ENCODE measurements around the gene RPL41. TPM values are rescaled to one million over a fixed set of nuclear protein-coding genes. Genes with fewer than 3 reads are reported as not detected.

RPL41 gene
- total and polyA plus RNA-seq, 9 of the 15 experiments (the other 6 are each of a cell fraction or from before 2014, with no cell fraction given) = 3,403 to 11,276 (median 5,604) TPM

GRCh38 chr12:56146492-56147460, 30.3 kb downstream of the RPL41 start:
- peak overlapping the region; percentile 31; the same call in 1 of the 3 replicates for H3K27ac ChIP-seq (ENCODE audit: extremely low read depth, low read depth, low read length)
- 57% methylated on average over 12 of the region's 13 CpGs for WGBS (ENCODE audit: insufficient coverage, low coverage, missing lambda C conversion rate)
- H3K9me1 ChIP-seq (ENCODE audit: control insufficient read depth, insufficient read depth, low read length) = no peaks in the 10 kb centered on the region
- H3K4me1 ChIP-seq (replicated peaks in 1 of 2; ENCODE audit: control insufficient read depth in 2 of 2, insufficient read depth in 2 of 2, low read length in 2 of 2) = peaks cover 9 to 10% of the 10 kb centered on the region in 2 experiments; a peak in 3 of 5 replicates
- ATAC-seq = peak; percentile 58
- H3K9ac ChIP-seq (ENCODE audit: insufficient read depth in 1 of 2, low read depth in 2 of 2, low read length in 2 of 2) = no peak overlapping the region
- 0 out of 2 replicates have a peak, but pooled peaks cover 3% of the 10 kb centered on the region for H4K20me1 ChIP-seq (replicated peaks; ENCODE audit: control insufficient read depth, insufficient read depth, low read length)
- H2AFZ ChIP-seq (ENCODE audit: low read depth, low read length) = no peak overlapping the region
- ChIA-PET POLR2A (interaction anchor here (0.9 kb wide), 1 partner anchor 9 kb away, joined by 3 read pairs; no protein-coding TSS in a partner anchor), CTCF (ENCODE audit: low intra/inter-chr PET ratio) (no interaction called here)
- in situ Hi-C loops (cut with MboI) (no loop called here), intact Hi-C loops (cut with micrococcal nuclease) (no loop called here)
- H3K27me3 ChIP-seq (ENCODE audit: control insufficient read depth in 2 of 2, insufficient read depth in 2 of 2, low read length in 2 of 2) = no peaks in the 10 kb centered on the region
- H3K4me3 ChIP-seq = no peak overlapping the region
- H3K4me2 ChIP-seq (ENCODE audit: insufficient read depth, low read length) = no peak overlapping the region
- BruUV-seq (replicated peaks) = no TSS peak
- DNase-seq (ENCODE audit: extremely low read depth in 1 of 4, low spot score in 3 of 4) = no peak
- peaks cover 7% of the 10 kb centered on the region for H3K79me2 ChIP-seq (ENCODE audit: control insufficient read depth, insufficient read depth, low read length)
- H3K9me3 ChIP-seq (replicated peaks; ENCODE audit: control insufficient read depth, insufficient read depth, low read depth, low read length) = no peaks in the 10 kb centered on the region
- peak; percentile 62 for FAIRE-seq
- H3K36me3 ChIP-seq (ENCODE audit: control insufficient read depth, insufficient read depth, low read length) = peaks cover 47% of the 10 kb centered on the region
- TF ChIP-seq POLR2A (conservative IDR thresholded peaks at IDR 0.05) (peak; percentile 68; the same call in 1 of the 2 replicates), NBN (IDR thresholded peaks at IDR 0.05; ENCODE audit: low read depth) (no peak), POLR2H (tag; IDR thresholded peaks at IDR 0.05; ENCODE audit: low read depth) (peak; percentile 81), MYNN (IDR thresholded peaks at IDR 0.05) (0 out of 2 replicates have a peak, but pooled peaks have one; percentile 11), MYNN (CRISPR knock-in tag; IDR thresholded peaks at IDR 0.05) (no peak), PML (IDR thresholded peaks at IDR 0.05; ENCODE audit: low read length) (0 out of 2 replicates have a peak, but pooled peaks have one; percentile 10), SUPT5H (IDR thresholded peaks at IDR 0.05) (peak; percentile 64), POLR2AphosphoS2 (IDR thresholded peaks at IDR 0.05; ENCODE audit: low read length) (peak; percentile 58), MYC (IDR thresholded peaks at IDR 0.05; ENCODE audit: low read depth, low read length) (no peak), MYC (CRISPR knock-in tag; IDR thresholded peaks at IDR 0.05; ENCODE audit: borderline replicate concordance, low read depth) (peak; percentile 54; the same call in 1 of the 2 replicates), FOXA3 (CRISPR knock-in tag; conservative IDR thresholded peaks at IDR 0.05 in 1 of 2, IDR thresholded peaks at IDR 0.05 in 1 of 2) (no peak), NFIC (IDR thresholded peaks at IDR 0.05) (peak; percentile 73), MLLT1 (IDR thresholded peaks at IDR 0.05) (no peak), PTBP1 (IDR thresholded peaks at IDR 0.05; ENCODE audit: low read depth, low read length) (no peak), ELF2 (CRISPR knock-in tag; IDR thresholded peaks at IDR 0.05) (peak; percentile 58; the same call in 1 of the 2 replicates), C11orf30 (IDR thresholded peaks at IDR 0.05; ENCODE audit: low read depth) (peak; percentile 73; the same call in 1 of the 2 replicates), NR4A1 (CRISPR knock-in tag; IDR thresholded peaks at IDR 0.05) (no peak), NR4A1 (tag; IDR thresholded peaks at IDR 0.05) (no peak), ZNF316 (IDR thresholded peaks at IDR 0.05) (peak; percentile 53; the same call in 1 of the 2 replicates), TFE3 (CRISPR knock-in tag; IDR thresholded peaks at IDR 0.05) (no peak), POLR2B (IDR thresholded peaks at IDR 0.05; ENCODE audit: low read depth, partially characterized antibody) (peak; percentile 64), MAFG (tag; conservative IDR thresholded peaks at IDR 0.05) (0 out of 2 replicates have a peak, but pooled peaks have one; percentile 20)

Measured in K562 (cell line).